ENCODE data around the gene SCFD2.

DNA sequence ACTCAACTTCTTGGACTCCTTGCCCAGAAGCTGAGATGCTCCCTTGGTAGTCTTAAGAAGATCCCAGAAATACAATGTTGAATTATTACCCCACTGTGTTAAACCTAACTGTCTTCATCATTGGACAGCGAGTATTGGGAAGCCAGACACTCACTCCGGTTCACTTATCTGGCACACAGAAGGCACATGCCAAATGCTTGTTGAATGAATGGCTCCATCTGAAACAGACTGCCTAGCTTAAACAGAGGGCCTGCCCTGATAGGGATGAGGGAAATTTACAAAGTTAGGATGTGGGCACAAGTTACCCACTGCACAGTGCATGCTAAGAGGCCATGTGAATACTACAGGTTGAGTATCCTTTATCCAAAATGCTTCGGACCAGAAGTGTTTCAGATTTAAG, 424.4 kb downstream of the SCFD2 start:
- TF ChIP-seq FOXA1 (IDR thresholded peaks at IDR 0.05) (no peak), SUZ12 (IDR thresholded peaks at IDR 0.05) (no peak), CTBP1 (IDR thresholded peaks at IDR 0.05; ENCODE audit: borderline replicate concordance) (no peak), FOXM1 (IDR thresholded peaks at IDR 0.05; ENCODE audit: borderline replicate concordance) (no peak), FOXK2 (IDR thresholded peaks at IDR 0.05) (no peak), TARDBP (IDR thresholded peaks at IDR 0.05) (no peak), HDGF (IDR thresholded peaks at IDR 0.05; ENCODE audit: borderline replicate concordance) (no peak)
